ENCODE data around the gene CCDC92B. TPM values are rescaled to one million over a fixed set of nuclear protein-coding genes. Genes with fewer than 3 reads are reported as not detected.
"Not testable (repeated sequence)": the region's sequence is repeated elsewhere in the genome, so short reads cannot be mapped to it uniquely, and the experiment has no call there.

The CCDC92B gene
- total and polyA plus RNA-seq, 5 experiments from 2014 or later, result 0.16 to 0.30 TPM; not detected in 3

DNA sequence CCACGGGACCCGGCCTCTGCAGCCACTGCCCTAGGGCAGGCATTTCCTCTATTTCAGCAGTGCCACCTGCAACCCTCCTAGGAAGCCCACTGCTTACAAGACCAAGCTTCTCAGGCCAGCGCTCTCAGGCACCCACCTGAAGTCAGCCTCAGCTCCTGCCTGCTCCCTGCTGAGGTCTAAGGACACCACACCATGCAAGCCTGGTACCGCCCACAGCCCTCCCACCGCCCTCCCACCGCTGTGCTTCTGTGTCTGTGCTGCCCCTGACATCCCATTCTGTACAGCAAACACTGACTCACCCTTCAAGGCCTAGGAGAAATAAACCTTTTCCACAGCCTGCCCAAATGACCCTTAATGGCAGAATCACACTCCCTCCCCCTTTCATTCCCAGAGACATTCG, 44.2 kb downstream of the CCDC92B start:
- no peaks in the 10 kb centered on the region for H3K9me3 Mint-ChIP-seq
- no peak for DNase-seq
- no peaks in the 10 kb centered on the region for H3K27me3 Mint-ChIP-seq
- peak overlapping the region in 6 of 10 donors; percentile 2 to 82 (median 44) for H3K27ac Mint-ChIP-seq
- H3K36me3 Mint-ChIP-seq, result peaks cover 0 to 33% (median 0%) of the 10 kb centered on the region in 3 donors
- ATAC-seq, result no peak
- H3K4me3 Mint-ChIP-seq, result peak overlapping the region in 1 of 10 donors; percentile 31
- POLR2A ChIA-PET, result no interaction called here
- H3K4me1 Mint-ChIP-seq, result peaks cover 26 to 46% (median 35%) of the 10 kb centered on the region in 4 donors

DNA sequence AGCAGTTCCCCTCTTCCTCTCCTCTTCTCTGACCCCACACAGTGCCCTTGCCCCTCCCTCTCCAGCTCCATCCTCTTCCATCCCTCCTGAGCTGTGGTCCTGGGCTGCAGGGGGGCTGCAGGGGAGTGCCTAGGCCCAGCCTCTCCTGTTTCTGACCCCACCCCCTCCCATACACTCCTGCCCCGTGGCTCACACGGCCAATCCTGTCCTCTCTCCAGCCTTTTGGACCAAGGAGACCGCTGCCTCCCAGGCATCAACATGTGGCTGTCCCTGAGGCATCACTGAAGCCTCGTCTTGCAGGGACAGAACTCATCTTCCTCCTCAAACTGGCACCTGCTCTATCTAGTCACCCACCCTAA, 44.6 kb downstream of the CCDC92B start:
- H3K4me3 Mint-ChIP-seq, result no peak overlapping the region
- no peak for DNase-seq
- ATAC-seq, result no peak
- no peaks in the 10 kb centered on the region for H3K9me3 Mint-ChIP-seq
- H3K4me1 Mint-ChIP-seq, result peaks cover 22 to 42% (median 31%) of the 10 kb centered on the region in 4 donors
- H3K27ac Mint-ChIP-seq, result peak overlapping the region in 4 of 10 donors; percentile 7 to 82 (median 59)
- no peaks in the 10 kb centered on the region for H3K27me3 Mint-ChIP-seq
- peaks cover 0 to 35% (median 2%) of the 10 kb centered on the region in 3 donors for H3K36me3 Mint-ChIP-seq
- POLR2A ChIA-PET, result no interaction called here

DNA sequence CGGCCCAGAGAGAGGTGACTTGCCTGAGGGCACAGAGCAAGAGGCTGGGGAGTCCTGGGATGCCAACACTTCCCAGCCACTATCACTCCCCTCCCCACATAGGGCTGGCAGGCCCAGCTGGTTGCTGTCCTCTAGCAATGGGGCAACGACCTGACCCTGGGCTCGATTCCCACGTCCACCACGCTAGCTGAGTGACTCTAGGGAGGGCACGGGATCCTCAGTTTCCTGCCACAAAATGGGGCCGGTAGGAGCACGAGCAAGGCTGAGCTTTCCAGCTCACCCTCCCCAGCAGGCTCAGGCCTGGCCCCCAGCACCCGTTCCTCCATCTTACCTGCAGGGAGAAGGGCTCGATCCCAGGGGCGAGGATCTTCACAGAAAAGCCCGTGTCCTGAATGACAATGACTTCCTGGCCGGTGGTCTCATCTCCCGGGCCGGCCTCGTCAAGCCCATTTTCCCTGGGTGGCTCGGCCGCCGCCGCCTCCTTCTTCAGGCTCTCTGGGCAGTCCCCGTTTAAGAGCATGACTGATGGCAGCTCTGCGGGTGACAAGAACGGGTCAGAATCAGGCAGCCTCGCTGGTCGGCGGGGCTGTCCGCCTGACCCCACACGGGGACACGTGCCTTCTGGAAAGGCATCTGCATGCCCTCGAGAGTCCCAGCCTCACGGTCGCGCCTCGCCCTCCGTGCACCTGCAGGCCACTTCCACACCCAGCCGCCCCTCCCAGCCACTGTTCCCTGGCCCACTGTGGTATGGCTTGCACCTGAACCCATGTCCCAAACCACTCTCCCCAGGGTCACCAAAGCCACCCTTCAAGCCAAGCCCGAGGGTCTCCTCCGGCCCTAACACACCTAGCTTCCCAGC, 45.2 kb downstream of the CCDC92B start:
- Mint-ChIP-seq H3K9me3 (no peaks in the 10 kb centered on the region), H3K27ac (peak overlapping the region in 3 of 10 donors; percentile 7 to 82 (median 55)), H3K36me3 (peaks cover 0 to 38% (median 2%) of the 10 kb centered on the region in 3 donors), H3K4me1 (peaks cover 16 to 36% (median 25%) of the 10 kb centered on the region in 4 donors), H3K27me3 (no peaks in the 10 kb centered on the region), H3K4me3 (no peak overlapping the region)
- ATAC-seq, result no peak
- POLR2A ChIA-PET, result no interaction called here
- no peak for DNase-seq

DNA sequence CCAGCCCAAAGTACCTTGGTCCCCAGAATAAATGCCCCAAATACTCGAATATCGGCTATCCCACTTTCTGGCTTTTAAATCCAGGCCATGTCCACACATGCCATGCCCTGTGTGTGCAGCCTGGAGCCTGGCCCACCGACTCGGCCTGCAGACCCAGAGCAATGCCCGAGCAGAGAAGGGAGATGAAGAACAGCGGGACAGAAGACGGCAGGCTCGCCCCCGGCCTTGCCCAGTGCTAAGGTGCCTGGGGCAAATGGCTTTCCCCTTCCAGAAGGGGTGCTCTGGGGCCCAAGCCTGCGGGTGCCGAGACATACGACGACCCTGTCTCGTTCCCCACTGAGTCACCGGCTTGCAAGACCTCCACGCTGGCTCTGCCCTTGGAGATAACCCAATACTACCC, 45.8 kb downstream of the CCDC92B start:
- POLR2A ChIA-PET, result no interaction called here
- Mint-ChIP-seq H3K4me1 (peaks cover 10 to 30% (median 19%) of the 10 kb centered on the region in 4 donors), H3K9me3 (no peaks in the 10 kb centered on the region), H3K27me3 (no peaks in the 10 kb centered on the region), H3K27ac (peak overlapping the region in 1 of 10 donors; percentile 24), H3K4me3 (no peak overlapping the region), H3K36me3 (peaks cover 0 to 38% (median 5%) of the 10 kb centered on the region in 3 donors)
- ATAC-seq, result no peak
- no peak for DNase-seq

DNA sequence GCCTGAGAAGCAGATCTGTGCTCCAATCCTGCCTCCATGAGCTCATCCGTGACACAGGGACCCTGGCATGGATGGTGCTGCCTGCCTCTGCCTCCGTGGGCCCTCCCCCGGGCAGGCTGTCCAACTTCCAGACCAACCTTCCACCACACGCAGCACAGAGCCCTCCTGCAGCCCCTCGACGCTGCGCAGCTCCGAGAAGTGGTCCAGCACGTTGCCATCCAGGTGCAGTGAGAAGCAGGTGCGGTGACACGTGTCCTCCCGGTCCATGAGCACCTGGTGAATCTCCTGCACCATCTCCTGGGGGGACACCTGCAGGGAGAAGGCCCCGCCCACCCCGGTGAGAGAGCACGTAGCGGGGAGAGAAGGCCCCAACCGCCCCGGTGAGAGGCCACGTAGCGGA, 46.3 kb downstream of the CCDC92B start:
- H3K36me3 Mint-ChIP-seq, result peaks cover 0 to 41% (median 5%) of the 10 kb centered on the region in 3 donors
- H3K27ac Mint-ChIP-seq, result no peak overlapping the region
- H3K4me1 Mint-ChIP-seq, result peaks cover 6 to 25% (median 16%) of the 10 kb centered on the region in 4 donors
- no peaks in the 10 kb centered on the region for H3K27me3 Mint-ChIP-seq
- H3K4me3 Mint-ChIP-seq, result no peak overlapping the region
- POLR2A ChIA-PET, result no interaction called here
- ATAC-seq (no peak), DNase-seq (no peak)
- no peaks in the 10 kb centered on the region for H3K9me3 Mint-ChIP-seq

DNA sequence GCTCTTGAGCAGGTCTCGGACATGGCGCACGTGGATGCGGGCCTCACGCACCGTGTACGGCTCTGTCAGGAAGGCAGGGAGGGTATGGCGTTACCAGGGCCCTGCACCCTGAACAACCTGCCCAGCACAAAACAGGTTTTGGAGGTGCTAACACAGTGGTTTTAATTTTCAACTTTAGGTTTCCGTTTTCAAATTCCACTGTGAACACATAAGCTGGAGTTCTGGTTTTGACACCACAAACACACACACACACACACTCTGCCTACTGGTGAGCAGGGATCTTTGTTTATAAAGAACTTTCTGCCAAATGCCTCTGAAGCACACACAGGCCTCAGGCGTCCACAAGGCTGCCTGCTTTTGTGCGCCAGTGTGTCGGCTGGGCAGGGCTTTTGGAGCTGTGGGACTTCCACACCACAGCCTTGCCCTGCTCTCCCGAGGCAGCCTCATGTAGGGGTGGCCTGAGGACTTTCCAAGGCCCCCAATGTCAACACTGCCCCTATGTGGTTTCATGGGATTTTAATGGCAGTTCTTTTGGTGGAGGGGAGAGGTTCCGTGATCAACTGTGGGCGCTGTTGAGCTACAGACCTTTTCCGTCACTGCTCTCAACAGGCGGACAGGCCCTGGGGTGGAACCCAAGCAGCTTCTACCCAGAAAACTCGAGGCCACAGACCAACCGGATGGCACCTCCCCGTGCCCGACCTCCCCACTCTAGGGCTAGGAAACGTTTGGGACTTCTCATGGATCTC, 47.3 kb downstream of the CCDC92B start:
- no peak for DNase-seq
- no peaks in the 10 kb centered on the region for H3K27me3 Mint-ChIP-seq
- POLR2A ChIA-PET, result no interaction called here
- peaks cover 5 to 21% (median 15%) of the 10 kb centered on the region in 4 donors for H3K4me1 Mint-ChIP-seq
- H3K9me3 Mint-ChIP-seq, result no peaks in the 10 kb centered on the region
- H3K27ac Mint-ChIP-seq, result peak overlapping the region in 2 of 10 donors; percentile 55 to 72
- peaks cover 0 to 45% (median 7%) of the 10 kb centered on the region in 3 donors for H3K36me3 Mint-ChIP-seq
- no peak for ATAC-seq
- H3K4me3 Mint-ChIP-seq, result no peak overlapping the region

DNA sequence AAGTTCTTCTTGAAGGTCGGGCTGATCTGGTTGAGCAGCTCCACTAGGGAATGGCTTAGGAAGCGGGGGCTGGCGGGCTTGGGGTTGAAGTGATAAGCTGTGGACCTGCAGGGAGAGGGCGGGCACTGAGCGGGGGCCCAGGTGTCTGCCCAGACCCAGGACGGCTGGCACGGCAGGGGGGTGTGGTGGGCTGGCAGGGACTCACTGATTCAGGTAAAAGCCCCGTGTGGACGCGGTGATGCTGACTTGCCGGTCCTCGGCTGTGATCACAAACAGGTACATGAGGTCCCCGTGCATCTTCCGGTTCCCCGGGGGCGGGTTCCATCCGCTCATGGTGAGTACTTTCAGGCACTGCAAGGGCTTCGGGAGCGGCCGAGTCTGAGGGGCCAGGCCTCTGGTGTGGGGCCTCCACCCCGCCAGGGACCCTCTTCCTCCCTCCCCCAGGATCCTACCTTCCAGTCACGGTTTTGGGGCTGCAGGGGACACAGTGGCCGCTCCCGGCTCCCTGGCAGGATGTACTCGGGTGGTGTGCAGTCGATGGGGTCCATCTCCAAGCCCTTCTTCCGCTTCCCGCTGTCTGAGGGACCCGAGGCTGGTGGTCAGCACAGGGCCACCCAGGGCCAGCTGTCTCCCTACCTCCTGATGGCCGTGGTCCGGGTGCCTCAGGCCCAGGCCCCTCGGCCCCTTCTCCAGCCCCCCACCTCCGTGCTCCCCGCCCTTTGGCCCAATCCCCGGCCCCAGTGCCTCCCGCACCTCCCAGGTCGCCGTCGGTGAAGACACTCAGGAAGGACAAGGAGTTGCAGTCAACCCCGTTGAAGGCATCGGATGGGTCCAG, 48.1 kb downstream of the CCDC92B start:
- POLR2A ChIA-PET, result no interaction called here

DNA sequence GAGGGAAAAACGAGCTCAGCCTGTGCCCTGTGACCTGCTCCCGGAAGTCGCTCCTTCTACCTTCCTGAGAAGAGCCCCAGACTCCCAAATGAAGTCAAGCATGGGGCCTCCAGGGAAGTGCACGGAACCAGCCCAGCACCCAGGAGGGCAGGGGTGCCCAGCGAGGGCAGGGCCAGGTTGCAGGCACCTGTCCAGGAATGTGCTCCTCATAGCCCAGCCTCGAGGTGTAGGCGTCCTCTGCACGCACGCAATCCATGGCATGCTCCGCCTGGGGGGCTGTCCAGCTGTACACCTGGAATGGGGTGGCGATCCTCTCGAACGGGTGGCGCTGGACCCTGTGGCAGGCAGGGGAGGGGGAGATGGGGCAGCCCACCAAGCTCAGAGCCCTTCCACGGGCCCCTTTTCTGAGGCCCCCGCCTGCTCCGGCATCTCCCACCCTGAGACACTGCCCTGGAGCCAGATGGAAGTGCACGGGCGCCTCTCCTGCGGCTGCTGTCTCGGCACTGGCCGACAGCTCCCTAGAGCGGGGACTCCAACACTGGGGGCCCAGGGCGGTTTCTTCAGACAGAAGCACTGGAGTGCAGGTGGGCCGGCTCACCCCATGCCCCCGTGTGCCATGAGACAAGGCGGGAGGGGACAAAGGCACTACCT, 48.8 kb downstream of the CCDC92B start:
- Mint-ChIP-seq H3K36me3 (peaks cover 0 to 49% (median 7%) of the 10 kb centered on the region in 3 donors), H3K27ac (no peak overlapping the region), H3K27me3 (no peaks in the 10 kb centered on the region), H3K4me3 (no peak overlapping the region), H3K9me3 (no peaks in the 10 kb centered on the region), H3K4me1 (peaks cover 5 to 10% (median 8%) of the 10 kb centered on the region in 4 donors)
- POLR2A ChIA-PET, result no interaction called here
- peak in 1 of 10 donors; percentile 51 for DNase-seq
- ATAC-seq, result no peak

More for the DNA sequence above, 48.1 kb downstream of the CCDC92B start:
- no peaks in the 10 kb centered on the region for H3K9me3 Mint-ChIP-seq
- H3K4me3 Mint-ChIP-seq, result no peak overlapping the region
- ATAC-seq, result no peak
- peaks cover 5 to 13% (median 11%) of the 10 kb centered on the region in 4 donors for H3K4me1 Mint-ChIP-seq
- peaks cover 0 to 49% (median 7%) of the 10 kb centered on the region in 3 donors for H3K36me3 Mint-ChIP-seq
- no peaks in the 10 kb centered on the region for H3K27me3 Mint-ChIP-seq
- no peak overlapping the region for H3K27ac Mint-ChIP-seq
- no peak for DNase-seq

DNA sequence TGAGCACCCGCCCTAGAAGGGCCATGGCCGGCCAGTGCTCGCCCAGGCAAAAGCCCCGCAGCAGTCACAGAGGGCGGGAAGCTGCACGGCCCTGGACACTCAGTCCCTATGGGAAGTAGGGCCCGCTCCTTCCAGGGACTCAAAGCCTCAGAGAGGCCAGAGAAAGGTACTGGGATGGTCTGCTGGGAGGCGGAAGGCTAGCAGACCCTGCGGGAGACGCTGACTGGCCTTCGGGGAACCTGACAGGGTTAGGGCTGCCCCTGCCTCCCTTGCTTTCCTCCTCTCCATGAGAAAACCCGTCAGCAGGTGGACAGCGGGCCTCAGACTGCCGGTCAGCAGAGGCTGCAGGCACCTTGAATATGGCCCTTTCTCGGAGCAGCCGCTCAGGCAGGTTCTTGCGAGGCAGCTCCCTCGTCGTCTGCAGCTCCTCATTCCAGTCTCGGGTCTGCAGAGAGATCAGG, 49.4 kb downstream of the CCDC92B start:
- H3K36me3 Mint-ChIP-seq, result peaks cover 0 to 47% (median 7%) of the 10 kb centered on the region in 3 donors

DNA sequence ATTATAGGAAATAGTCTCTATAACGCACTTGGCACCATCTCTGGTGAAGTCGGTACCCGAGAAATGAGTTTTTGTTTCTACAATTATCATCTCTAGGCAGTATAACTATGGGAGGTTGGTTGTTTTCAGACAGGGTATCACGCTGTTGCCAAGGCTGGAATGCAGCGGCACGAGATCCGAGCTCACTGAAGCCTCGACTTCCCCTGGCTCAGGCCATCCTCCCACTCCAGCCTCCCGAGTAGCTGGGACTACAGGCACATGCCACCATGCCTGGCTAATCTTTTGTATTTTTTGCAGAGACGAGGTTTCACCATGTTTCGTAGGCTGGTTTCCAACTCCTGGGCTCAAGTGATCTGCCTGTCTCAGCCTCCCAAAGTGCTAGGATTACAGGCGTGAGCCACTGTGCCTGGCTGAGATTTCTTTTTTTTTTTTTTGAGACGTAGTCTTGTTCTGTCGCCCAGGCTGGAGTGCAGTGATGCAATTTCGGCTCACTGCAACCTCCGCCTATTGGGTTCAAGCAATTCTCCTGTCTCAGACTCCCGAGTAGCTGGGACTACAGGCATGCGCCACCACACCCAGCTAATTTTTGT, 50.1 kb downstream of the CCDC92B start:
- ATAC-seq, POLR2A ChIA-PET, H3K4me1 Mint-ChIP-seq, H3K4me3 Mint-ChIP-seq, H3K27ac Mint-ChIP-seq, DNase-seq, H3K27me3 Mint-ChIP-seq, H3K9me3 Mint-ChIP-seq: not testable (repeated sequence)
- H3K36me3 Mint-ChIP-seq, result peaks cover 0 to 42% (median 7%) of the 10 kb centered on the region in 3 donors

More for the DNA sequence above, 49.4 kb downstream of the CCDC92B start:
- DNase-seq (no peak), ATAC-seq (no peak)
- no peak overlapping the region for H3K27ac Mint-ChIP-seq
- H3K9me3 Mint-ChIP-seq, result no peaks in the 10 kb centered on the region
- no peaks in the 10 kb centered on the region for H3K27me3 Mint-ChIP-seq
- H3K4me1 Mint-ChIP-seq, result peaks cover 0 to 4% (median 2%) of the 10 kb centered on the region in 4 donors
- H3K4me3 Mint-ChIP-seq, result no peak overlapping the region
- POLR2A ChIA-PET, result no interaction called here

DNA sequence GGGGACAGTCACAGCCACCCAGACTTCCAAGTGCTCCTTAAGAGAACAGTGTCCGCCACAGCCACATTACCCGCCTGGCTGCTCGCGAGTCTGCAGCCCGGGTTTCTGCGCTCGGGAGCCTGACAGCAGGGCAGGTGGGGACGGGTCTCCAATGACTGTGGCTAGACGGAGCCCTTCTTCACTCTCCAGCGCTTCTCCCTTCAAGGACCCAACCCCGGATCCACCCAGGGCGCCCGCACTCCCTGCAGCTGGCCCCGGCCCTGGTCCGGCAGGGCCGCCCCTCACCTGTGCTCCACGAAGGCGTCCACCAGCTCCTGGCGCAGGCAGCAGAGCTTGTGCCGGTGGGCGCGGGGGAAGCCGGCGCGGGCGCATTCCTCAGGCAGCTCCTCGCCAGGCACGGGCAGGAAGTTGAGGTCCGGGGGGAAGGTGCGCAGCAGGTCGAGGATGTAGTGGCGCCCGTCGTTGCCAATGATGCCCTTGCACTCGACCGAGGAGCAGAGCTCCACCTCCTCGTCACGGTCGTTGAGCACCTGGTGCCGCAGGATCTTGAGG, 51.8 kb downstream of the CCDC92B start:
- ATAC-seq (no peak), DNase-seq (peak in 1 of 10 donors; percentile 57)
- H3K27ac Mint-ChIP-seq, result no peak overlapping the region
- H3K9me3 Mint-ChIP-seq, result no peaks in the 10 kb centered on the region
- H3K36me3 Mint-ChIP-seq, result peaks cover 0 to 42% (median 7%) of the 10 kb centered on the region in 3 donors
- H3K4me1 Mint-ChIP-seq, result peaks cover 0 to 2% (median 0%) of the 10 kb centered on the region in 4 donors
- no peaks in the 10 kb centered on the region for H3K27me3 Mint-ChIP-seq
- POLR2A ChIA-PET, result no interaction called here
- H3K4me3 Mint-ChIP-seq, result no peak overlapping the region
